Heart left ventricle (tissue), 13 donors: ENCODE data around the gene IFNAR1.
"Not testable (repeated sequence)": the region's sequence is repeated elsewhere in the genome, so short reads cannot be mapped to it uniquely, and the experiment has no call there.

ENCODE experiments used
- CTCF ChIP-seq, 12 donors: fragments of 200-600 bp; sonication (generic) in 4 of 12; IDR thresholded peaks; one replicate each; pipeline versions ENCODE4 v1.5.0 to v1.8.0; 2018 to 2022; ENCODE audit warnings: antibody characterized with exemption in 12 of 12, mild to moderate bottlenecking in 5 of 12
- POLR2A ChIP-seq, 2 donors: fragments of 450-650 bp; IDR thresholded peaks; one replicate each; pipeline ENCODE4 v1.6.1; 2017; ENCODE audit warnings: antibody characterized with exemption in 2 of 2, mild to moderate bottlenecking in 2 of 2, moderate library complexity in 2 of 2
- donor health status: ischemic (EF 13 %, LVEDD 7.1; RV severe dilation, severe dysfunction).
- donor health status: DM: no; HTN: yes; CAD: no.
- donor health status: DM: no; HTN: no; CAD: no.
- donor health status: ischemic (EF 25% LVEDD 6.9; RV normal size, moderate dysfunction).
- donor health status: ischemic (EF 25% LVEDD 5.7; RV mildly dilated, moderate dysfunction).
- donor health status: ischemic (EF 35%, LVEDD 5.7; RV mildly dilated, moderate dysfunction).
- donor health status: nonischemic (EF 11% LVEDD 7.7; RV severe dilation, severe dysfunction).
- donor health status: DM: yes; HTN: yes; CAD: no.
- donor health status: PGD.
- donor health status: ischemic (EF 29% LVEDD 5.4; RV normal size, mild dysfunction).
- donor health status: nonischemic (EF 23%, LVEDD 6.1; RV moderate dilation, normal function).

- TF ChIP-seq CTCF, POLR2A (IDR thresholded peaks at IDR 0.05): not testable (repeated sequence)
These were observed 55.2 kb downstream of the IFNAR1 start for GRCh38 chr21:33379934-33380333.
